Measurements from ENCODE around the gene PTPRG. TPM values are rescaled to one million over a fixed set of nuclear protein-coding genes. Genes with fewer than 3 reads are reported as not detected.

Gene PTPRG
- total and polyA plus RNA-seq, 12 donors: 6.3 to 119 (median 72.2) TPM

- TF ChIP-seq POLR2A (IDR thresholded peaks at IDR 0.05) (no peak), CTCF (IDR thresholded peaks at IDR 0.05) (no peak)
- DNase-seq: no peak
- WGBS, 4 donors: 58 to 67% (median 62%) methylated on average over 2 to 3 of the region's 3 CpGs
- H3K4me3 ChIP-seq: no peak overlapping the region
- no peak overlapping the region for H3K27ac ChIP-seq
- no peaks in the 10 kb centered on the region for H3K36me3 ChIP-seq (replicated peaks in 1 of 2)
- no peaks in the 10 kb centered on the region for H3K9me3 ChIP-seq (replicated peaks in 1 of 3)
- H3K27me3 ChIP-seq: no peaks in the 10 kb centered on the region
- intact Hi-C loops (cut with DNase I): no loop called here
- H3K4me1 ChIP-seq (replicated peaks in 1 of 2): peaks cover 6 to 19% of the 10 kb centered on the region in 2 donors
These were observed 698.6 kb downstream of the PTPRG start for GRCh38 chr3:62259924-62260323.

GRCh38 chr3:62260655-62261054 is 699.3 kb downstream of the PTPRG start:
- 84 to 95% (median 89%) methylated on average over 1 of the region's 1 CpG for WGBS, 4 donors
- Histone ChIP-seq H3K36me3 (replicated peaks in 1 of 2) (no peaks in the 10 kb centered on the region), H3K9me3 (replicated peaks in 1 of 3) (no peaks in the 10 kb centered on the region), H3K4me1 (replicated peaks in 1 of 2) (peaks cover 6 to 19% of the 10 kb centered on the region in 2 donors), H3K27ac (no peak overlapping the region), H3K4me3 (no peak overlapping the region), H3K27me3 (no peaks in the 10 kb centered on the region)
- TF ChIP-seq POLR2A (IDR thresholded peaks at IDR 0.05) (no peak), CTCF (IDR thresholded peaks at IDR 0.05) (no peak)
- no peak for DNase-seq
- intact Hi-C loops (cut with DNase I): no loop called here

DNA sequence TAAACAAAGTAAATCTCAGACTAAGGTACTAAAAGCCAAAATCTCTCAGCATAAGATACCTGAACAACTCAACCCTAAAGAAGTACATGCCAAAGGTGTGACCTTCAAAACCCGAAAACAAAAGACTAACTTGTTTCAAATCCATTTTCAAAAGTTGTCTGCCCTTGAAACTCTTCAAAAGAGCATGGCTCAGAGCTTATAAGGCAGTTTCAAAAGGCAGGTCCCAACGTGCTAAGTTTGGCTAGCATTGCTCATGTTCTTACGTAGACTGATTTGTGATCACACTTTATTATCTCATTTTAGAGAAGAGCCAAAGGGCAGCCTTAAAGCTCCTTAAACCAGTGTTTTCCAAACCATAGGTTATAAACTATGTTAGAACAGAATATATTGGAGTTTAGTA is 699.8 kb downstream of the PTPRG start:
- Histone ChIP-seq H3K4me1 (replicated peaks in 1 of 2) (peaks cover 6 to 19% of the 10 kb centered on the region in 2 donors), H3K27ac (no peak overlapping the region), H3K9me3 (replicated peaks in 1 of 3) (no peaks in the 10 kb centered on the region), H3K4me3 (no peak overlapping the region), H3K27me3 (no peaks in the 10 kb centered on the region), H3K36me3 (replicated peaks in 1 of 2) (no peaks in the 10 kb centered on the region)
- peak in 3 of 7 donors; percentile 20 to 53 (median 23) for DNase-seq
- TF ChIP-seq POLR2A (IDR thresholded peaks at IDR 0.05): no peak
- TF ChIP-seq CTCF (IDR thresholded peaks at IDR 0.05): no peak
- 46 to 53% (median 46%) methylated on average over 3 of the region's 3 CpGs for WGBS, 4 donors
- intact Hi-C loops (cut with DNase I): no loop called here

DNA sequence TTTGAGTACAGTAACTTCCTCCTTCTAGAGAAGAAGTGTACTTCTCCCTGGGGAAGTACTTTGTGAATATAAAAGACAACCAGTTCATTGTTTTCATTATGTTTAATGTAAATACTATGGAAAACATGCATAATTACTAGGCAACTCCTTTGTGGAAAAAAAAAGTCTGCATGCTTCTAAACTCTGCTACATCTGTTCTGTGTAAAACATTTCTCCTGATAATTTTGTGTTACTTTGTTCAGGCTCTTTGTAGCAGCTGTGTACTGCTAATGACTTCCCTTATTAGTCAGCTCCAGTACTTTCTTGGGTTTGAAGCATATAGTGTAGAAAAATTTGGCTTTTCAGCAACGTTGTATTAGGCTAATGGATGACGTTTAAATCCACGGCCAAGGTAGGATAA is 700.4 kb downstream of the PTPRG start:
- H3K9me3 ChIP-seq (replicated peaks in 1 of 3): no peaks in the 10 kb centered on the region
- TF ChIP-seq CTCF (IDR thresholded peaks at IDR 0.05): no peak
- no peak overlapping the region for H3K4me3 ChIP-seq
- intact Hi-C loops (cut with DNase I): no loop called here
- 78 to 88% (median 85%) methylated on average over 3 of the region's 3 CpGs for WGBS, 4 donors
- no peaks in the 10 kb centered on the region for H3K27me3 ChIP-seq
- no peak overlapping the region for H3K27ac ChIP-seq
- no peak for DNase-seq
- H3K36me3 ChIP-seq (replicated peaks in 1 of 2): no peaks in the 10 kb centered on the region
- H3K4me1 ChIP-seq (replicated peaks in 1 of 2): peaks cover 6 to 19% of the 10 kb centered on the region in 2 donors

Data from adrenal gland (tissue), 12 donors.